Uterus (tissue), 2 donors: Measurements from ENCODE around the gene WASHC4.

Experiments used
- CTCF ChIP-seq, 4 experiments: fragments of 200-600 bp in 2 of 4; fragments of 450-650 bp in 2 of 4; sonication (generic) in 2 of 4; IDR thresholded peaks; one replicate each; pipeline ENCODE4 v1.5.1; 2016 to 2019; ENCODE audit warnings: antibody characterized with exemption in 4 of 4, mild to moderate bottlenecking in 2 of 4, moderate library complexity in 1 of 4
- POLR2A ChIP-seq, 2 donors: fragments of 450-650 bp; IDR thresholded peaks; one replicate each; pipeline ENCODE4 v1.6.1; 2016; ENCODE audit warnings: antibody characterized with exemption in 2 of 2, mild to moderate bottlenecking in 1 of 2, moderate library complexity in 1 of 2

- TF ChIP-seq CTCF (IDR thresholded peaks at IDR 0.05) (no peak), POLR2A (IDR thresholded peaks at IDR 0.05) (no peak)
Measured at GRCh38 chr12:105204916-105205315, 97.4 kb downstream of the WASHC4 start.
